PC-3 (cell line): Measurements from ENCODE around the gene PCNA. TPM values are rescaled to one million over a fixed set of nuclear protein-coding genes. Genes with fewer than 3 reads are reported as not detected.

Experiments used
- ATAC-seq: fragments of 200-7000 bp; cut with Tn5 transposase; 2 replicates; pipeline ENCODE4 v1.9.1; 2020; ENCODE audit warnings: mild to moderate bottlenecking, moderate library complexity
- BruUV-seq: library from RNA; stranded (reverse); fragments of 400-500 nt; replicated peaks from 2 replicates; lab custom pipeline; 2021; lab: Mats Ljungman, UMichigan
- CTCF ChIA-PET: fragments of 300-600 bp; sonication (Branson Sonifier 250); formaldehyde crosslinking; loops from one replicate; lab custom pipeline; 2022; ENCODE audit warnings: antibody characterized with exemption; lab: Charles Lee
- POLR2A ChIA-PET: fragments of 300-600 bp; sonication (Branson Sonifier 250); formaldehyde crosslinking; loops from one replicate; lab custom pipeline; 2022; ENCODE audit warnings: antibody characterized with exemption; ENCODE audit not compliant: unreplicated experiment; lab: Charles Lee
- DNase-seq: peaks from one replicate; pipeline ENCODE4 v3.0.0-alpha.2; 2015
- H2AFZ ChIP-seq: fragments of 300-600 bp; sonication (generic); 2 replicates; pipeline ENCODE4 v1.6.0; 2016; ENCODE audit warnings: antibody characterized with exemption, low read length
- H3F3A ChIP-seq: fragments of 300-600 bp; sonication (generic); one replicate; pipeline ENCODE4 v1.6.0; 2017; ENCODE audit warnings: antibody characterized with exemption, low read length, control low read depth, mild to moderate bottlenecking; ENCODE audit not compliant: unreplicated experiment
- H3K27ac ChIP-seq: fragments of 300-600 bp; sonication (generic); 2 replicates; pipeline ENCODE4 v1.5.1; 2016; ENCODE audit warnings: mild to moderate bottlenecking, low read length
- H3K27me3 ChIP-seq: fragments of 300-600 bp; sonication (generic); 2 replicates; pipeline ENCODE4 v1.6.1; 2016; ENCODE audit warnings: low read length, mixed read lengths
- H3K36me3 ChIP-seq: fragments of 300-600 bp; sonication (generic); 2 replicates; pipeline ENCODE4 v1.6.1; 2016; ENCODE audit warnings: low read depth, mixed run types, low read length, mixed read lengths
- H3K4me1 ChIP-seq: fragments of 300-600 bp; sonication (generic); 2 replicates; pipeline ENCODE4 v1.5.1; 2016; ENCODE audit warnings: low read length; ENCODE audit not compliant: insufficient read depth
- H3K4me2 ChIP-seq: fragments of 300-600 bp; sonication (generic); 2 replicates; pipeline ENCODE4 v1.6.0; 2016; ENCODE audit warnings: low read length
- H3K4me3 ChIP-seq: fragments of 300-600 bp; sonication (generic); 2 replicates; pipeline ENCODE4 v1.5.1; 2016; ENCODE audit warnings: mild to moderate bottlenecking, low read length, mixed read lengths
- H3K79me2 ChIP-seq: fragments of 300-600 bp; sonication (generic); 2 replicates; pipeline ENCODE4 v1.6.1; 2017; ENCODE audit warnings: low read length, mixed read lengths
- H3K9ac ChIP-seq: fragments of 300-600 bp; sonication (generic); 2 replicates; pipeline ENCODE4 v1.6.0; 2016; ENCODE audit warnings: mild to moderate bottlenecking, low read length
- H3K9me2 ChIP-seq: fragments of 300-600 bp; sonication (generic); replicated peaks from 2 replicates; pipeline ENCODE4 v1.6.1; 2016; ENCODE audit warnings: mixed run types, low read length, mixed read lengths
- H3K9me3 ChIP-seq: fragments of 300-600 bp; sonication (generic); 2 replicates; pipeline ENCODE4 v1.6.1; 2016; ENCODE audit warnings: low read length, mixed read lengths
- H4K20me1 ChIP-seq: fragments of 300-600 bp; sonication (generic); 2 replicates; pipeline ENCODE4 v1.6.1; 2016; ENCODE audit warnings: low read length, mixed read lengths
- CTCF ChIP-seq: fragments of 300-600 bp; sonication (generic); conservative IDR thresholded peaks from 2 replicates; pipeline ENCODE4 v1.5.1; 2017; ENCODE audit warnings: antibody characterized with exemption, low read depth, mild to moderate bottlenecking, low read length
- EZH2 ChIP-seq: fragments of 300-600 bp; sonication (generic); IDR thresholded peaks from one replicate; pipeline ENCODE4 v1.6.1; 2017; ENCODE audit warnings: antibody characterized with exemption, mild to moderate bottlenecking, low read length; ENCODE audit not compliant: unreplicated experiment
- EZH2phosphoT487 ChIP-seq: fragments of 300-600 bp; sonication (generic); IDR thresholded peaks from 2 replicates; pipeline ENCODE4 v1.6.1; 2018; ENCODE audit warnings: mild to moderate bottlenecking, antibody characterized with exemption, low read length, borderline replicate concordance
- intact Hi-C: fragments of 100-400 bp; cut with micrococcal nuclease; formaldehyde crosslinking; loops from 2 replicates; pipeline ENCODE4 v1.9.0; 2023
- total RNA-seq: library from RNA; depleted of rRNA; stranded (reverse); fragments of >200 nt; gene quantifications from 2 replicates; pipeline ENCODE4 v1.2.3, GENCODE V29; 2014

The PCNA gene
- total RNA-seq, 1 experiment from 2014 or later, result 286 TPM

DNA sequence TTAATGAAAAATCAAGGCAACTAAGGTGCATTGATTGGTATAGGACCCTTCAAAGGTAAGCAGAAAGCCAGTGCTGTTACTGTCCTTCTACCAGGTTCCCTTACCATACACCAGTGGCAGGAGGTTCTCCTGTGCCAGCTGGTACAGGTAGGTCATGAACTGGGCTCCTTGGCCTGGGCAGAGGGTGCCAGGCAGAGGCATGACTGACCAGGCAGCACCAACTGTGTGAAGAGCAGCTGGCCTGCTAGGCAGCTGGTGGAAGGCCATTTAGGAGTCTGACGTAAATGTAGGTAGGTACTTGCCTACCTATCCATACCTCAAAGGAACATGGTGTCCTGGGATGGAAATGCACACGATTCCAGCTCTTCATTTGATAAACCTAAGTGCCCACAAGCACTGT is 23.3 kb downstream of the PCNA start:
- CTCF ChIA-PET, result interaction anchor here (0.6 kb wide), 1 partner anchor 12 kb away, joined by 4 read pairs; no protein-coding TSS in a partner anchor
- no peak for TF ChIP-seq EZH2
- no peak for TF ChIP-seq CTCF
- no peak for TF ChIP-seq EZH2phosphoT487
- H3K27me3 ChIP-seq, result no peaks in the 10 kb centered on the region
- no peaks in the 10 kb centered on the region for H3K9me3 ChIP-seq
- no peak overlapping the region for H3K9ac ChIP-seq
- H2AFZ ChIP-seq, result no peak overlapping the region
- H3K4me1 ChIP-seq, result no peaks in the 10 kb centered on the region
- peaks cover 10% of the 10 kb centered on the region; the same call in 1 of the 2 replicates for H3K36me3 ChIP-seq
- no peaks in the 10 kb centered on the region for H3K79me2 ChIP-seq
- no peaks in the 10 kb centered on the region for H3K9me2 ChIP-seq
- no peak overlapping the region for H3K4me2 ChIP-seq
- POLR2A ChIA-PET, result no interaction called here
- no peak overlapping the region for H3K27ac ChIP-seq
- H3F3A ChIP-seq, result no peaks in the 10 kb centered on the region
- intact Hi-C loops, result no loop called here
- H3K4me3 ChIP-seq, result no peak overlapping the region
- no peaks in the 10 kb centered on the region for H4K20me1 ChIP-seq
- no peak for ATAC-seq
- BruUV-seq, result no TSS peak
- no peak for DNase-seq

DNA sequence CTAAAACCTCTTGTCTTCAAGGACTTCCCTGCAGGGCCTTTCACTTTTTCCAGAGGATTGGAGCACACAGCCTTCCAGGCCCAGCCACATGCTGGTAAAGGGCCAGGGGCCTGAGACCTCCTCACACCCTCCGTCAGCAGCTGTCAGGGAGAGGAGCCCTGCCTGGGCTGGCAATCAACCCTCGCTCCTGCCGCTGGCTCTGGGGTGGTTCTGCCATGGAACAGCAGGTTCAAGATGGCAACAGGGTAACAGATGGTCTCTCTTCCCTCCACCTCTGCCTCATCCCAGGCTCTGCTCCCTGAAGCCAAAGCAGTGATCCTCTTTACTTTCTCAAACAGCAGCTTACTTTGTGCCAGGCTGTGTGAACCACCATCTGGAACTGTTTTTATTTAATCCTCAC is 23.8 kb downstream of the PCNA start:
- Histone ChIP-seq H3F3A (no peaks in the 10 kb centered on the region), H4K20me1 (no peaks in the 10 kb centered on the region), H2AFZ (no peak overlapping the region), H3K9me3 (no peaks in the 10 kb centered on the region), H3K9me2 (no peaks in the 10 kb centered on the region), H3K27ac (no peak overlapping the region), H3K9ac (no peak overlapping the region), H3K4me1 (no peaks in the 10 kb centered on the region), H3K79me2 (no peaks in the 10 kb centered on the region), H3K4me3 (no peak overlapping the region), H3K36me3 (peaks cover 10% of the 10 kb centered on the region; the same call in 1 of the 2 replicates), H3K4me2 (no peak overlapping the region), H3K27me3 (no peaks in the 10 kb centered on the region)
- ATAC-seq, result no peak
- TF ChIP-seq CTCF, result no peak
- no peak for TF ChIP-seq EZH2phosphoT487
- TF ChIP-seq EZH2, result no peak
- intact Hi-C loops, result no loop called here
- CTCF ChIA-PET, result interaction anchor here (0.6 kb wide), 1 partner anchor 11 kb away, joined by 4 read pairs; no protein-coding TSS in a partner anchor
- DNase-seq, result no peak
- BruUV-seq, result no TSS peak
- POLR2A ChIA-PET, result no interaction called here

DNA sequence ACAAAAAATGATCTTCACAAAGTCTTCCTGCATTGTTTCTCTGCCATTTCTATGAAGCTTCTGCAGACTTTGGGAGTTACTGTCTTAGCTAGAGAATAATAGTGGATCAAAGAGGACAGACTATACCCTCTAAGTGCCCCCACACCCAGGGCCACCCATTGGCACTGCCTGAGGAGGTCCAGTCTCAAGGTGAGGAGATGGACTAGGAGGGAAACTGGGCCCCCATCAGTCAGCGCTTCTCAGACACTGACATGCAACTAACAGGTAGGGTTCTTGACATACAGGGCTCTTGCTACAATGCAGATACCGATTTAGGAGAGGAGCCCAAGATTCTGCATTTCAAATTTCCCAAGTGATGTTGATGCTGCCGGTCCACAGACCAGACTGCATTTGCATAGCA is 24.3 kb downstream of the PCNA start:
- Histone ChIP-seq H3F3A (no peaks in the 10 kb centered on the region), H3K4me3 (no peak overlapping the region), H4K20me1 (no peaks in the 10 kb centered on the region), H3K79me2 (no peaks in the 10 kb centered on the region), H3K4me1 (no peaks in the 10 kb centered on the region), H3K9me3 (no peaks in the 10 kb centered on the region), H3K36me3 (peaks cover 10% of the 10 kb centered on the region; the same call in 1 of the 2 replicates), H3K4me2 (no peak overlapping the region), H3K9me2 (no peaks in the 10 kb centered on the region), H3K27me3 (no peaks in the 10 kb centered on the region), H2AFZ (no peak overlapping the region), H3K27ac (no peak overlapping the region), H3K9ac (no peak overlapping the region)
- CTCF ChIA-PET, result interaction anchor here (0.6 kb wide), 1 partner anchor 137 kb away, joined by 3 read pairs; no protein-coding TSS in a partner anchor
- intact Hi-C loops, result no loop called here
- POLR2A ChIA-PET, result no interaction called here
- BruUV-seq, result no TSS peak
- ATAC-seq (no peak), DNase-seq (no peak)
- no peak for TF ChIP-seq EZH2
- no peak for TF ChIP-seq CTCF
- TF ChIP-seq EZH2phosphoT487, result no peak
